GM18517 (cell line): ENCODE measurements around the gene MYL2.
"Not testable (repeated sequence)": the region's sequence is repeated elsewhere in the genome, so short reads cannot be mapped to it uniquely, and the experiment has no call there.

Experiments
- ATAC-seq: cut with Tn5 transposase; IDR thresholded peaks from one replicate; pipeline ENCODE4 v1.9.1; 2021; ENCODE audit warnings: mild to moderate bottlenecking, moderate library complexity; ENCODE audit not compliant: unreplicated experiment

Gene MYL2, protein sequence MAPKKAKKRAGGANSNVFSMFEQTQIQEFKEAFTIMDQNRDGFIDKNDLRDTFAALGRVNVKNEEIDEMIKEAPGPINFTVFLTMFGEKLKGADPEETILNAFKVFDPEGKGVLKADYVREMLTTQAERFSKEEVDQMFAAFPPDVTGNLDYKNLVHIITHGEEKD

GRCh38 chr12:110920324-110920910 is at the start of gene MYL2:
Gene MYL2, minus strand, starts transcription at chr12:110920579. Its CDS starts 50 bp downstream, at chr12:110920529.
- ATAC-seq, result no peak

- ATAC-seq, result no peak
These were observed 45.8 kb upstream of the MYL2 start for GRCh38 chr12:110966081-110966760.

- ATAC-seq, result no peak
These were observed 45.2 kb upstream of the MYL2 start for GRCh38 chr12:110965574-110965973.

DNA sequence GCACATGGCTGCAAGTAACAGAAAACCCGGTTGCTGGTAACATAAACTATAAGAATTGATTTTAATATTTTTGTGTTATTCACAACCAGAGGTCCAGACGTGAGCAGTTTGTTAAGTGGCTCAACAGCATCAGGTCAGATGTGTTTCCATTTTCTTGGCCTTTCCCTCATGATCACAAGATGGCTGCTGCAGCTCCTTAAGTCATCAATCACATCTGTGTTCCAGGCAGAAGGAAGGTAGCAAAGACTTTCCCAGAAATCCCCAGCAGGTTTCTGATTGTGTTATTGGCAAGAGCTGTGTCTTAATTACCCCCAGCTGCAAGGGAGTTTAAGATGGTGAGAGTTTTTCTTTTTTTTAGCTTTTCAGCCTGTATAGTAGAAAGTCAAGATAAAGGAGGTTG is 40.4 kb upstream of the MYL2 start:
- no peak for ATAC-seq

DNA sequence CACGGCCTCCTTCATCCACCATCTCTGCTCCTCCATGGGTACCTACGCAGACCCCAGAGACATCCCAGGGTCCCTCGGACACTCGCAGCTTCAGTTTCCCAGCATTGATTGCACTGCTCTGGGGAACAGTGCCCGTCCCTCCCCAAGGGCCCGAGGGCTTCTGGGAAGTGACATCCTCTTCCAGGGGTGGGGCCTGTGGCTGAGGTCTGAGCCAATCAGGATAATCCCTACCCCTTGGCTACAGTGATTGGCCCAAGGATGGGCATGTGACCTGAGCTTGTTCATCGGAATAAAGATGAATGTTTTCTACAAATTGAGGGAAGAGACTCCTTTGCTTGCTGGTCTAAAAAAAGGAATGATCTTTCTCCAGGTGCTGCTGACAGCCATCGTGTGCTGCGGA is 37.3 kb upstream of the MYL2 start:
- no peak for ATAC-seq

DNA sequence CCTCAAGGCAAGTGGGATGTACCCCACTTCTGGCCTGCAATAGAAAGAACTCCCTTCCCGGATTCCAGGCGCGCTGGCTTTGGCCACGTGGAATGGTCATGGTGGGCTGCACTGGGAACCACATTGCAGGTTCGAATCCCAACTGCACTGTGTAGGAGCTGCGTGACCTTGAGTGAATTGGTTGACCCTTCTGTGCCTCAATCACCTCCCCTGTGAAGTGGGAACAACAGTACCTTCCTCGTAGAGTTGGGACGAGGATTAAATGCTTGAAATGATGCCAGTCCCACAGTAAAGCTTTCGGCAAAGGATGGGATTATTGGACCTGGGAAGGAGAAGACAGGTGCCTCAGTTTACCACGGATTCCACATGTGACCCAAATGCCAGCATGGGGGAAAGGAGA is 36.8 kb upstream of the MYL2 start:
- ATAC-seq, result no peak

DNA sequence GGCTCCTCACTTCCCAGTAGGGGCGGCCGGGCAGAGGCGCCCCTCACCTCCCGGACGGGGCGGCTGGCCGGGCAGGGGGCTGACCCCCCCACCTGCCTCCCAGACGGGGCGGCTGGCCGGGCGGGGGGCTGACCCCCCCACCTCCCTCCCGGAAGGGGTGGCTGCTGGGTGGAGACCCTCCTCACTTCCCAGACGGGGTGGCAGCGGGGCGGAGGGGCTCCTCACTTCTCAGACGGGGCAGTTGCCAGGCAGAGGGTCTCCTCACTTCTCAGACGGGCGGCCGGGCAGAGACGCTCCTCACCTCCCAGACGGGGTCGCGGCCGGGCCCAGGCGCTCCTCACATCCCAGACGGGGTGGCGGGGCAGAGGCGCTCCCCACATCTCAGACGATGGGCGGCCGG is 30.5 kb upstream of the MYL2 start:
- not testable (repeated sequence) for ATAC-seq

DNA sequence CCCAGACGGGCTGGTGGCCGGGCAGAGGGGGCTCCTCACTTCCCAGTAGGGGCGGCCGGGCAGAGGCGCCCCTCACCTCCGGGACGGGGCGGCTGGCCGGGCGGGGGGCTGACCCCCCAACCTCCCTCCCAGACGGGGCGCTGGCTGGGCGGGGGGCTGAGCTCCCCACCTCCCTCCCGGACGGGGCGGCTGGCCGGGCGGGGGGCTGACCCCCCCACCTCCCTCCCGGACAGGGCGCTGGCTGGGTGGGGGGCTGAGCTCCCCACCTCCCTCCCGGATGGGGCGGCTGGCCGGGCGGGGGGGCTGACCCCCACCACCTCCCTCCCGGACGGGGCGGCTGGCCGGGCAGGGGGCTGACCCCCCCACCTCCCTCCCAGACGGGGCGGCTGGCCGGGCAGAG is 30.1 kb upstream of the MYL2 start:
- not testable (repeated sequence) for ATAC-seq

DNA sequence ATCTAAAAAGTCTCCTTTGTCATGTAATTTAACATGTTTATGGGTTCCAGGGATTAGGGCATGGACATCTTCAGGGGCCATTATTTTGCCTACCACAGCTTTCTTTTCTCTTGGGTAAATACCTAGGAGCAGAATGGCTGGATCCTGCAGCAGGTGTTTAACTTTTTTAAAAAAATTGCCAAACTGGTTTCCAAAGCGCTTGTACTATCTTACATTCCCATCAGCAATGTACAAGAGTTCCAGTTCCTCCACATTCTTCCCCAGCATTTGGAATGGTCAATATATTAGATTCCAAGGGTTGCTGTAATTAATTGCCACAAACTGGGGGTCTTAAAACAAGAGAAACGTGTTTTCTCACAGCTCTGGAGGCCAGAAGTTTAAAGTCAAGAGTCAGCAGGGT is 27.7 kb upstream of the MYL2 start:
- ATAC-seq, result no peak

GRCh38 chr12:110943373-110943772 is 23.0 kb upstream of the MYL2 start:
- no peak for ATAC-seq

- ATAC-seq, result no peak
These were observed 21.0 kb upstream of the MYL2 start for GRCh38 chr12:110941391-110941790.

- ATAC-seq, result no peak
These were observed 20.6 kb upstream of the MYL2 start for GRCh38 chr12:110940933-110941332.

GRCh38 chr12:110940296-110940695 is 19.9 kb upstream of the MYL2 start:
- no peak for ATAC-seq

- no peak for ATAC-seq
These were observed 16.8 kb upstream of the MYL2 start for GRCh38 chr12:110937104-110937641.

- no peak for ATAC-seq
These were observed 16.2 kb upstream of the MYL2 start for GRCh38 chr12:110936367-110937103.

GRCh38 chr12:110935588-110935987 is 15.2 kb upstream of the MYL2 start:
- no peak for ATAC-seq

DNA sequence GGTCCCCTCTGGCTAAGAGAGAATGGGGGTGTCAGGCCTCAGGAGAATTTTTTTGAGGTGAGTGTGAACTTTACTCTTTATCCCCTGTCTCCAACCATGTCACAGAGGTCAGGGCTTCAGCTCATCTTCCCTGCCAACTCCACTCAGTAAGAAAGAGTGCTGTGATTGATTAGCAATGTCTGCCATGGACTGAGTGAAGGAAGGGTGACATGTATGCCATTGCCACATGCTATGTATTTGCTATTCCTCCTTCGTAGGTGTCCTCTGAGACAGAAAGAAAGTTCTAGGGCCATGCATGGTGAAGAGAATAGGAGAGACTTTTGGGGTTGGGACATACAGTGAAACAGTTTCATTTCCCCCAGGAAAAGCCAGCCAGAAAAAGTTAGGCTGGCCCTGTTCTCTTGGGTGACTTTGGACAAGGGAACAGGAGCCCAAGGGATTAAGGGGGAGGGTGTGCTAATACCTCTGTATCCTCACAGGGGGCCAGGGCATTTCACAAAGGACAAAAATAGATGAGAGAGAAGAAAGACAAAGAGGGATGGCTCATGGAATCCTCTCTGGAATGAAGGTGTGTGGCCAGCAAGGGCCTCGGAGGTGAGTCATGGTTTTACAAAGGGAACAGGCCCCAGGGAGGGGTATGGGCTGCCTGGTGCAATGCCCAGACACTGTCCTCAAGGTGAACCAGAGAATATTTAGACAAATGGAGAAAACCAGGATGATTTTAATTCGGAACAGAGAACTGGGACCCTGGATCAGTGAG is 13.9 kb upstream of the MYL2 start:
- no peak for ATAC-seq

DNA sequence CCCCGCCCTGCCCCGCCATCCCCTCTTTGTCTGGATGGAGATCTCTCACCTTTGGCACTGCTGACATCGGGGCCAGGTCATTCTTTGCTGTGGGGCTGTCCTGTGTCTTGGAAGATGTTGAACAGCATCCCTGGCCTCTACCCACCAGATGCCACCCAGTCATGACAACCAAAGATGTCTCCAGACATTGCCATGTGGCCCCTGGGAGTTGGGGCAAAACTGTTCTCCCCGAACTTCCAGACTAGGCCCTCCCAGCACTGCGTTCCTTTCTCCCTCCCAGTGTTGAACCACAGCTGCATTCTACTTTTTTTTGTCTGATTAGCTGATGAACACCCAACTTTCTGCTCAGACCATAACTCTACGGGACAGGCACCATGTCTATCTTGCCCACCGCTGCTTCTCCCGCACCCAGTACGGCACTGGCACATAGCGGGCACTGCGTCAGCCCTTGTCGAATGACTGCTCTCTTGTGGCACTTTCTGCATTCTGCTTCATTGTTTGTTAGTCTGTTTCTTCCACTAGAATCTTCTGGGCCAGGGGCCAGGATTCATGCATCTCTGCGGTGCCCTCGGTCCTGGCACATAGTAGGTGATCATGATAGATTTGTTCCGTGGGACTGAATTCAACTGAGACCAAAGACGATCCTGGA is 13.1 kb upstream of the MYL2 start:
- no peak for ATAC-seq

- ATAC-seq, result no peak
These were observed 11.7 kb upstream of the MYL2 start for GRCh38 chr12:110932046-110932445.

- ATAC-seq, result no peak
These were observed 10.9 kb upstream of the MYL2 start for GRCh38 chr12:110931315-110931728.
